Muscle layer of colon (tissue), 2 donors: Measurements from ENCODE around the gene BAIAP3.

Source experiments
- H3K27ac ChIP-seq: one replicate; pipeline ENCODE4 v1.7.0; 2013; ENCODE audit warnings: low read depth, mild to moderate bottlenecking, low read length, moderate library complexity
- H3K27me3 ChIP-seq, 2 donors: one replicate each; pipeline ENCODE4 v1.7.0; 2013; ENCODE audit warnings: low read length in 2 of 2, mild to moderate bottlenecking in 2 of 2; ENCODE audit not compliant: insufficient read depth in 2 of 2, control insufficient read depth in 1 of 2
- H3K36me3 ChIP-seq: one replicate; pipeline ENCODE4 v1.7.0; 2013; ENCODE audit warnings: mild to moderate bottlenecking, low read length; ENCODE audit not compliant: insufficient read depth
- H3K4me1 ChIP-seq: one replicate; pipeline ENCODE4 v1.7.0; 2013; ENCODE audit warnings: mild to moderate bottlenecking, low read length; ENCODE audit not compliant: insufficient read depth
- H3K4me3 ChIP-seq, 2 donors: one replicate each; pipeline ENCODE4 v1.7.0; 2013; ENCODE audit warnings: low read length in 2 of 2, low read depth in 1 of 2, mild to moderate bottlenecking in 1 of 2, moderate library complexity in 1 of 2
- H3K9ac ChIP-seq: one replicate; pipeline ENCODE4 v1.7.0; 2013; ENCODE audit warnings: low read length
- H3K9me3 ChIP-seq: one replicate; pipeline ENCODE4 v1.7.0; 2013; ENCODE audit warnings: mild to moderate bottlenecking, low read length
- donor health status: abdominal sarcoma.
- donor health status: Adenocarcinoma of cecum.

The BAIAP3 gene

GRCh38 chr16:1305823-1306222, 27.6 kb upstream of the BAIAP3 start:
- Histone ChIP-seq H3K36me3 (no peaks in the 10 kb centered on the region), H3K27ac (no peak overlapping the region), H3K9me3 (no peaks in the 10 kb centered on the region), H3K4me1 (peaks cover 7% of the 10 kb centered on the region), H3K27me3 (peaks cover 8 to 11% of the 10 kb centered on the region in 2 donors), H3K9ac (no peak overlapping the region), H3K4me3 (no peak overlapping the region)

DNA sequence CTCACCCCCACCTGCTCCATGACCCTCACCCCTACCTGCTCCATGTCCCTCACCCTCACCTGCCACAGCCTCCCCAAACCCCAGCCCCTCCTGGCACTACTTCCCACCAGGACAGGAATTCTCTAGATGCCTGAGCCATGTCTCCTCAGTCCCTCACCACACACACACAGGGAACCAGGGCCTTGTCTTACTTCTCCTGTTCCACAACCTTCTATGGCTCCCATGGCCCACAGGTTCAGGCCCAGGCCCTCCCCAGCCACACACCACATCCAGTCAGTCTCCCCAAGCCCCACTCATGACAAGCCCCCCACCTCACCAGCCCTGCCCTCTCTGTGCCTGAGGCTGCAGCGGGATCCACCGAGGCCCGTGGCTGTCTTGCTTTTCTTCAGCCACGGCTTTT, 27.1 kb upstream of the BAIAP3 start:
- no peaks in the 10 kb centered on the region for H3K9me3 ChIP-seq
- H3K9ac ChIP-seq: no peak overlapping the region
- no peaks in the 10 kb centered on the region for H3K36me3 ChIP-seq
- no peak overlapping the region for H3K4me3 ChIP-seq
- H3K27me3 ChIP-seq: peaks cover 5 to 6% of the 10 kb centered on the region in 2 donors
- peaks cover 12% of the 10 kb centered on the region for H3K4me1 ChIP-seq
- H3K27ac ChIP-seq: no peak overlapping the region

GRCh38 chr16:1308036-1308976, 25.1 kb upstream of the BAIAP3 start:
- Histone ChIP-seq H3K4me1 (peaks cover 30% of the 10 kb centered on the region), H3K9ac (no peak overlapping the region), H3K27ac (peak overlapping the region; percentile 93)

GRCh38 chr16:1308977-1309885, 24.2 kb upstream of the BAIAP3 start, which contains the start of gene UBE2I:
Gene UBE2I, plus strand, starts transcription at chr16:1309636. Its CDS starts 4,395 bp downstream, at chr16:1314031.
- no peaks in the 10 kb centered on the region for H3K27me3 ChIP-seq
- H3K4me3 ChIP-seq: peak within 1 kb of the TSS; percentile 68 to 99
- peaks cover 30% of the 10 kb centered on the region for H3K4me1 ChIP-seq
- no peaks in the 10 kb centered on the region for H3K9me3 ChIP-seq
- peak within 1 kb of the TSS; percentile 77 for H3K9ac ChIP-seq
- peak within 1 kb of the TSS; percentile 93 for H3K27ac ChIP-seq
- peaks cover 6% of the 10 kb centered on the region for H3K36me3 ChIP-seq

More at GRCh38 chr16:1308036-1308976, 25.1 kb upstream of the BAIAP3 start:
- no peaks in the 10 kb centered on the region for H3K27me3 ChIP-seq
- no peaks in the 10 kb centered on the region for H3K36me3 ChIP-seq
- H3K4me3 ChIP-seq: peak overlapping the region; percentile 24 to 47
- H3K9me3 ChIP-seq: no peaks in the 10 kb centered on the region

DNA sequence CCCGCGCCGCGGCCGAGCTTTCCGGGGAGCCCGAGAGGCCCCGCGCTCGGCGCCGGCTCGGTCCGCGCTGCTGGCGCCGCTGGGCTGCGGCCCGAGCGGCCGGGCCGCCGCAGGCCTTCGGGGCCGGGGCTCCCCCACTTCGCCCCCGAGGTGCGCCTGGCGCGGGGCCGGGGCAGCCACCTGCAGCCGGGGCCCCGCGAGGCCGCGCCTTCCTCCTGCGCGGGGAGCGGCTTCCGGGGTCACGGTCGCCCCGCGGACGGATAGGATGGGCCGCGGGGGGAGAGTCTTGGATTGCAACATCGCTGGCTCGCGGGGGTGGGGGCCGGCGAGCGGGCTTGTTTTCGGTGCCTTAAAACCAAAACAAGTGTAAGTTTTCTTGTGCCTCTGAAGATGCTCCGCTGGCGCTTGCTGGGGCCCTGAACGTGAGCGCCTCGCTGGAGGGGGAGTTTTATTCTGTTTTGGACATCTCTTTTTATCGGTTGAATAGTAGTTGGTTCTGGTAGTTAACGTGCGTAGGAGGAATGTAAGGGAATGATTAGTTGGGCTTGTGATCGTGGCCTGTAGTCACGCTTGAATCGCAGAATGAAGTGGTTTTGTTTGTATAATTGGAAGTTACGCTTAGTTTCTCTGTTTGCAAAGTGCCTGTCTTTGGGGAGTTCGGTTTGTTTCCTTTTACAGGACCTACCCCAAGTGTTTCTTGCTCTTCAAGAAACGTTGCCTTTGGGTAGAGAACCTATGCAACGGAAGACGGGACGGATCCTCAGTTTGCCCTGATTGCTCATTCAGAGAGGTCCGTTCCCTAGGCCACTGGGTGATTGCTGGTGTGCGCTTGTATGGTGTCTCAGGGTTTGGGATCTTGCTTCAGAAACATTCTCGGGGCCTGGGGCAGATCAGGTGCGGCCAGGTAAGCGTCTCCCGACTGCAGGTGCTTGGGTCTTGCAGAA, 23.3 kb upstream of the BAIAP3 start:
- Histone ChIP-seq H3K4me1 (peaks cover 30% of the 10 kb centered on the region), H3K4me3 (peak overlapping the region; percentile 68 to 99), H3K27me3 (no peaks in the 10 kb centered on the region), H3K27ac (peak overlapping the region; percentile 68), H3K36me3 (peaks cover 14% of the 10 kb centered on the region), H3K9me3 (no peaks in the 10 kb centered on the region), H3K9ac (peak overlapping the region; percentile 77)

GRCh38 chr16:1310832-1311200, 22.6 kb upstream of the BAIAP3 start:
- H3K27ac ChIP-seq: peak overlapping the region; percentile 68
- no peaks in the 10 kb centered on the region for H3K9me3 ChIP-seq
- no peaks in the 10 kb centered on the region for H3K27me3 ChIP-seq
- peaks cover 30% of the 10 kb centered on the region for H3K4me1 ChIP-seq
- peak overlapping the region; percentile 68 to 99 for H3K4me3 ChIP-seq
- peak overlapping the region; percentile 77 for H3K9ac ChIP-seq
- peaks cover 21% of the 10 kb centered on the region for H3K36me3 ChIP-seq

GRCh38 chr16:1311212-1311737, 22.2 kb upstream of the BAIAP3 start:
- Histone ChIP-seq H3K9ac (peak overlapping the region; percentile 77), H3K36me3 (peaks cover 25% of the 10 kb centered on the region), H3K4me3 (peak overlapping the region; percentile 68 to 99), H3K9me3 (no peaks in the 10 kb centered on the region), H3K27me3 (no peaks in the 10 kb centered on the region), H3K4me1 (peaks cover 30% of the 10 kb centered on the region), H3K27ac (peak overlapping the region; percentile 68)

DNA sequence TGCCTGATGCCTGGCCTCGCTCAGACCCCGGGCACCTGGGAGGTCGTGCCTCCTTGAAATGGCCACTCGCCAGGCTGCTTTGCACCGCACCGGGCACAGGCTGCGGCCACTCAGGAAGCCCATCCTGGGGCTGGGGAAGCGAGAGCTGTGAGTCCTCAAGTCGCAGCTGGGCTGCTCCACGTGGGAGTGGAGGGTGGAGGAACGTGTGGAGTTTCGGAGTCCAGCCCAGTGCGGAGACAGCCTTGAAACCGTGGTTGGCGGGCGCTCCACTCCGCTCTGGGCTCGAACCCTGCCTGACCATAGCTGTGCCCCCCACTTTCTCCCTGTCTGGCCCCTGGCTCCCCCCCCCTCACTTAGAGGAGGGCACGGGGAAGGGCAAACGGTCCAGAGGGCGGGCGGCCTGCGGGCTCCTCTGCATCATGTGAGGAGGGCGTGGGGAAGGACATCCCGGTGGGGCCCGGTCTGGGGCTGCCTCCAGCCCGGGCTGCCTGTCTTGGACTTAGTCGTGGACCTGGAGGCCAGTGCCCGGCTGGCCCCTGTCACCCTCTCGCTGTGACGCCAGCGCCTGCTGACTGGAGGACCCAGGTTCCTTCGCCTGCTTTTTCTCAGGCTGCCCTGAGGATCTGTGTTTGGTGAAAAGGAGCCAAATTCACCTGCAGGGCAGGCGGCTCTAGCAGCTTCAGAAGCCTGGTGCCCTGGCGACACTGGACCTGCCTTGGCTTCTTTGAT, 21.5 kb upstream of the BAIAP3 start:
- Histone ChIP-seq H3K27me3 (no peaks in the 10 kb centered on the region), H3K27ac (peak overlapping the region; percentile 68), H3K36me3 (peaks cover 32% of the 10 kb centered on the region), H3K9me3 (no peaks in the 10 kb centered on the region), H3K9ac (peak overlapping the region; percentile 77), H3K4me3 (peak overlapping the region; percentile 9 to 99), H3K4me1 (peaks cover 30% of the 10 kb centered on the region)

- H3K4me1 ChIP-seq: peaks cover 30% of the 10 kb centered on the region
- H3K36me3 ChIP-seq: peaks cover 37% of the 10 kb centered on the region
- peak overlapping the region in 1 of 2 donors; percentile 99 for H3K4me3 ChIP-seq
- no peak overlapping the region for H3K9ac ChIP-seq
- no peak overlapping the region for H3K27ac ChIP-seq
- H3K9me3 ChIP-seq: no peaks in the 10 kb centered on the region
- no peaks in the 10 kb centered on the region for H3K27me3 ChIP-seq
Observed at GRCh38 chr16:1312467-1312816, 21.0 kb upstream of the BAIAP3 start.

DNA sequence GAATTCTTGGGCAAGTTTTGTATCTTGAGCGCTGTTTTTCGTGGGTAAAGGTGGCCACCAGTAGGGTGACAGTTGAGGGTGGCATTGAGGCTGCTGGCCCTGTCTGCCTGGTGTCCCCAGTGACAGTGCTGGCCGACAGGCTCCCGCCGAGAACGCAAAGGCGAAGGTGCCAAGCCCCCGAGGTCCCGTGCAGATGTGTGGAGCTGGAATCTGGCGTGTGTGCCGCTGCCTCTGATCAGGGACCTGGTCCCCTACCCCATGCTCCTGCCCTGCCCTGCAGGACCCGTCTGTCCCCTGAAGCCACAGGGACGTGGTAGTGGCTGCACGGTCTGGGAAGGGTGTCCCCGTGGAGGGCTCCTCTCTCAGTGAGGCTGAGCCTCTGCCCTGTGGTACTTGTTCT, 20.5 kb upstream of the BAIAP3 start:
- peaks cover 30% of the 10 kb centered on the region for H3K4me1 ChIP-seq
- no peak overlapping the region for H3K9ac ChIP-seq
- peaks cover 42% of the 10 kb centered on the region for H3K36me3 ChIP-seq
- no peaks in the 10 kb centered on the region for H3K9me3 ChIP-seq
- H3K27me3 ChIP-seq: no peaks in the 10 kb centered on the region
- no peak overlapping the region for H3K27ac ChIP-seq
- H3K4me3 ChIP-seq: no peak overlapping the region
